ENCODE measurements around the gene NAP1L1. TPM values are rescaled to one million over a fixed set of nuclear protein-coding genes. Genes with fewer than 3 reads are reported as not detected.

NAP1L1 gene
- total and polyA plus RNA-seq, 8 donors: 95.0 to 342 (median 232) TPM

DNA sequence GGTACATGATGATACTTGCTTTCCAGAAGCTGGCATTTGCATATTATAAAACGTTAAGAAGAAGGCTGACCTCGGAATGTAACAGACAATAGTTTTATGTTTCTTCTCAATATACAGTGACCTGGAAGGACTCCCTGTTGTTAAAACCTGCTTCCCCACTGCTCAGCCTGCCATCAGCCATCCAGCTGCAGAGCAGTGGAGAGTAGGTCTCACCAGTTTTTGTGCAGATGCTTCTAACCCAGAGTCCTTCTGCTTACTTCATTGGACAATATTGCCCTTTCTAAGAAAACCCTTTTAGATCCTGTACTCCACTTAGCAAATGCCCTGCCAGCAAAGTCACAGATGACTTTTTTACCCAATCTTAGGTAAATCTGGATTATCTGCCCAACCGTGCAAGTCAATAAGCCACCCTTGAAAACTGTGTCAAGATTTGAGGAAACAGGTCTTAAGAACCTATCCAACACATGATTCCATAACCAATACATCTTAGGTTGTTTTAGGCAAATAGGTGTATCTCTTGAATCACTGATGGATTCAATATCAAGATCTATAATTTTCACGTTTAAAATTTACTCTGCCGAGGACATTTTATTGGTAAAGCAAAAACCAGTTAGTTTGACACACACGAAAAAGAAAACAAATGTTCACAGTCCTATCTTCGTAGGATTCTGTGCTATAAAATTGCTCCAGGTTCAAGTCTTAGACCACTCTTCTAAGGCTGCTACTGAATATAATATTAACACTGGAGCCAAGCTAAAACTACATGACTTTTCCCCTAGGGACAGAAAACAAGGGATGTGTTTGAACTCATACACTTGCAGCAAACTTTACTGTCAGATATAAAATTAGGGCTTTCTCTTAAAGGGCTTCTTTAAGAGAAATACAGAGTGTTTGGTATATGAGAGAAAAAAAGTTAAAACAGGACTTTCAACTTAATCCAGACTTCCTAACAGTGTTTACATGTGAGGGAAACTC lies 58.6 kb downstream of the NAP1L1 start:
- intact Hi-C loops (cut with DNase I; ENCODE audit: low total_unique reads): no loop called here
- Histone ChIP-seq H3K4me1 (peaks cover 2 to 43% (median 12%) of the 10 kb centered on the region in 4 donors), H3K4me3 (no peak overlapping the region), H3K9me3 (no peaks in the 10 kb centered on the region), H3K27me3 (no peaks in the 10 kb centered on the region), H3K27ac (peak overlapping the region in 4 of 5 donors; percentile 13 to 97 (median 25)), H3K36me3 (no peaks in the 10 kb centered on the region)
- TF ChIP-seq EP300 (IDR thresholded peaks at IDR 0.05): no peak
- TF ChIP-seq POLR2A (IDR thresholded peaks at IDR 0.05): no peak
- TF ChIP-seq POLR2AphosphoS5 (IDR thresholded peaks at IDR 0.05): peak in 1 of 3 donors; percentile 45
- TF ChIP-seq, protein P1, sequence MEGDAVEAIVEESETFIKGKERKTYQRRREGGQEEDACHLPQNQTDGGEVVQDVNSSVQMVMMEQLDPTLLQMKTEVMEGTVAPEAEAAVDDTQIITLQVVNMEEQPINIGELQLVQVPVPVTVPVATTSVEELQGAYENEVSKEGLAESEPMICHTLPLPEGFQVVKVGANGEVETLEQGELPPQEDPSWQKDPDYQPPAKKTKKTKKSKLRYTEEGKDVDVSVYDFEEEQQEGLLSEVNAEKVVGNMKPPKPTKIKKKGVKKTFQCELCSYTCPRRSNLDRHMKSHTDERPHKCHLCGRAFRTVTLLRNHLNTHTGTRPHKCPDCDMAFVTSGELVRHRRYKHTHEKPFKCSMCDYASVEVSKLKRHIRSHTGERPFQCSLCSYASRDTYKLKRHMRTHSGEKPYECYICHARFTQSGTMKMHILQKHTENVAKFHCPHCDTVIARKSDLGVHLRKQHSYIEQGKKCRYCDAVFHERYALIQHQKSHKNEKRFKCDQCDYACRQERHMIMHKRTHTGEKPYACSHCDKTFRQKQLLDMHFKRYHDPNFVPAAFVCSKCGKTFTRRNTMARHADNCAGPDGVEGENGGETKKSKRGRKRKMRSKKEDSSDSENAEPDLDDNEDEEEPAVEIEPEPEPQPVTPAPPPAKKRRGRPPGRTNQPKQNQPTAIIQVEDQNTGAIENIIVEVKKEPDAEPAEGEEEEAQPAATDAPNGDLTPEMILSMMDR (IDR thresholded peaks at IDR 0.05): no peak
- no peak for DNase-seq
- WGBS, 5 donors: 45 to 75% (median 63%) methylated on average over 7 of the region's 7 CpGs

DNA sequence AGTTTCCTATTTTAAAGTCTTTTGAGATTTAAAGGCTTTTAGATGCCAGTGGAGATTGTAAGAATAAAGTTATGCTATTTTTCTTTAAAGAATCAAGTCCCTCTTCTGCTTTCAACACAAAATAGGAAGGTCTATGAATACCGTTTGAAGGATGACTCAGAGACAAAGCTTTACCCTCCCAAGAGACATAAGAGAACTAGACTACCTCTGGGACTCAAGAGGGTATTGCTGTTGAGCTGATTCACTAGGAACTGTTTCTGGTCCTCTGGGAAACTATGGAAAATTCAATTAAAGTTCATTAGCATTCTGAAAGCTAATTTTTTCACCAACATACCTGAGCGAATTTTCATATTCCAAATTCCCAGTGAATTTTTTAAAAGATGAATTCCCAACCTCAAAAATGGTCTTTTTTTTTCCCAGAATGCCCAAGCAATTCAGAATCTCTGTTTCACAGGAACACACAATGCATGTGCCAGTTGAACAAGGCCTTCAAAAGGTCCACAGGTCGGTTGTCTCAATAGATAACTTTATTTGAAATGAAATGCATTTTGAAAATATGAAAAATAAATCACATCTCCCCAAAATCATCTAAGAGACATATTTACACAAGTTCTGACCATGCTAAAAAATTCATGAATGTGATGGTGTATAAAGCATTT lies 59.4 kb downstream of the NAP1L1 start:
- WGBS, 5 donors: 67 to 76% (median 71%) methylated on average over 3 of the region's 3 CpGs
- no peaks in the 10 kb centered on the region for H3K36me3 ChIP-seq
- H3K4me3 ChIP-seq: no peak overlapping the region
- peak overlapping the region in 2 of 5 donors; percentile 31 to 97 for H3K27ac ChIP-seq
- H3K9me3 ChIP-seq: no peaks in the 10 kb centered on the region
- TF ChIP-seq EP300 (IDR thresholded peaks at IDR 0.05): no peak
- TF ChIP-seq POLR2AphosphoS5 (IDR thresholded peaks at IDR 0.05): no peak
- TF ChIP-seq POLR2A (IDR thresholded peaks at IDR 0.05): no peak
- TF ChIP-seq, protein P1 (IDR thresholded peaks at IDR 0.05): no peak
- H3K27me3 ChIP-seq: no peaks in the 10 kb centered on the region
- peaks cover 0 to 48% (median 9%) of the 10 kb centered on the region in 4 donors for H3K4me1 ChIP-seq
- intact Hi-C loops (cut with DNase I; ENCODE audit: low total_unique reads): no loop called here
- DNase-seq: no peak

DNA sequence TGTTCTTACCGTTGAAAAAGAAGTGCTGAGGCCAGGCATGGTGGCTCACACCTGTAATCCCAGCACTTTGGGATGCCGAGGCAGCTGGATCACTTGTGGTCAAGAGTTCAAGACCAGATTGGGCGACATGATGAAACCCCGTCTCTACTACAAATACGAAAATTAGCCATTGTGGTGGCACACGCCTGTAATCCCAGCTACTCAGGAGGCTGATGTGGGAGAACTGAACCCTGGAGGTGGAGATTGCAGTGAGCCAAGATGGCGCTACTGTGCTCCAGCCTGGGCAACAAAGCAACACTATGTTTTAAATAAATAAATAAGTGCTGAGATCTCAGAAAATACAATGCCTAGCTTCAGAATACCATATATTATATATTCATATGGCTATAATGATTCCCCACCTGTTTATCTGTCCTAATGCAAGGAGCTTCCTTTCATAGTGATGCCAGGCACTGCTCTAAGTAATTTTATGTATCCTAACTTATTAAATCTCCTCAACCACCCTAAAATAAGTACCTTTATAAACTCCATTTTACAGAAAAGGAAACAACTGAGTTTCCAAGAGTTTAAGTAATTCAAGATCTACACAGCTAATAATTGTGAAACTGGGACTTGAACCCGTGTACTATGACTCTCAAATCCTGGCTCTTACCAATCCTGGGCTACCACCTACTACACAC lies 60.2 kb downstream of the NAP1L1 start:
- no peak for DNase-seq
- intact Hi-C loops (cut with DNase I; ENCODE audit: low total_unique reads): no loop called here
- Histone ChIP-seq H3K36me3 (no peaks in the 10 kb centered on the region), H3K9me3 (no peaks in the 10 kb centered on the region), H3K4me3 (no peak overlapping the region), H3K27me3 (no peaks in the 10 kb centered on the region), H3K4me1 (peaks cover 0 to 43% (median 4%) of the 10 kb centered on the region in 4 donors), H3K27ac (peak overlapping the region in 1 of 5 donors; percentile 97)
- TF ChIP-seq, protein P1 (IDR thresholded peaks at IDR 0.05): no peak
- TF ChIP-seq EP300 (IDR thresholded peaks at IDR 0.05): no peak
- no peak for TF ChIP-seq POLR2AphosphoS5 (IDR thresholded peaks at IDR 0.05)
- TF ChIP-seq POLR2A (IDR thresholded peaks at IDR 0.05): no peak
- WGBS, 5 donors: 87 to 92% (median 90%) methylated on average over 8 of the region's 8 CpGs
